ENCODE measurements around the gene AP1B1.

AP1B1 gene

DNA sequence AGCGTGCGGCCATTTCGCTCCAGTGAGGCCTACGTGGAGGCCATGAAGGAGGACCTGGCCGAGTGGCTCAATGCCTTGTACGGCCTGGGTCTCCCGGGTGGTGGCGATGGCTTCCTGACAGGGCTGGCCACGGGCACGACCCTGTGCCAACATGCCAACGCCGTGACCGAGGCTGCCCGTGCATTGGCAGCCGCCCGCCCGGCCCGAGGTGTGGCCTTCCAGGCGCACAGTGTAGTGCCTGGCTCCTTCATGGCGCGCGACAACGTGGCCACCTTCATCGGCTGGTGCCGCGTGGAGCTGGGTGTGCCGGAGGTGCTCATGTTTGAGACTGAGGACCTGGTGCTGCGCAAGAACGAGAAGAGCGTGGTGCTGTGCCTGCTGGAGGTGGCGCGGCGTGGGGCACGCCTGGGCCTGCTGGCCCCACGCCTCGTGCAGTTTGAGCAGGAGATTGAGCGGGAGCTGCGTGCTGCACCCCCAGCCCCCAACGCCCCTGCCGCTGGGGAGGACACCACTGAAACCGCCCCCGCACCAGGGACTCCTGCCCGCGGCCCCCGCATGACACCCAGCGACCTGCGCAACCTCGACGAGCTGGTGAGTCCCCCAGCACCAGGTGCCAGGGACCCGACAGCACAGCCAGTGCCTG lies 80.1 kb downstream of the AP1B1 start:
- Histone ChIP-seq H3K4me3 (peak overlapping the region; percentile 98), H3K27ac (peak overlapping the region; percentile 80 to 95)
- TF ChIP-seq, protein P1, sequence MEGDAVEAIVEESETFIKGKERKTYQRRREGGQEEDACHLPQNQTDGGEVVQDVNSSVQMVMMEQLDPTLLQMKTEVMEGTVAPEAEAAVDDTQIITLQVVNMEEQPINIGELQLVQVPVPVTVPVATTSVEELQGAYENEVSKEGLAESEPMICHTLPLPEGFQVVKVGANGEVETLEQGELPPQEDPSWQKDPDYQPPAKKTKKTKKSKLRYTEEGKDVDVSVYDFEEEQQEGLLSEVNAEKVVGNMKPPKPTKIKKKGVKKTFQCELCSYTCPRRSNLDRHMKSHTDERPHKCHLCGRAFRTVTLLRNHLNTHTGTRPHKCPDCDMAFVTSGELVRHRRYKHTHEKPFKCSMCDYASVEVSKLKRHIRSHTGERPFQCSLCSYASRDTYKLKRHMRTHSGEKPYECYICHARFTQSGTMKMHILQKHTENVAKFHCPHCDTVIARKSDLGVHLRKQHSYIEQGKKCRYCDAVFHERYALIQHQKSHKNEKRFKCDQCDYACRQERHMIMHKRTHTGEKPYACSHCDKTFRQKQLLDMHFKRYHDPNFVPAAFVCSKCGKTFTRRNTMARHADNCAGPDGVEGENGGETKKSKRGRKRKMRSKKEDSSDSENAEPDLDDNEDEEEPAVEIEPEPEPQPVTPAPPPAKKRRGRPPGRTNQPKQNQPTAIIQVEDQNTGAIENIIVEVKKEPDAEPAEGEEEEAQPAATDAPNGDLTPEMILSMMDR (IDR thresholded peaks at IDR 0.05) = no peak
- DNase-seq (ENCODE audit: low spot score) = peak; percentile 78

DNA sequence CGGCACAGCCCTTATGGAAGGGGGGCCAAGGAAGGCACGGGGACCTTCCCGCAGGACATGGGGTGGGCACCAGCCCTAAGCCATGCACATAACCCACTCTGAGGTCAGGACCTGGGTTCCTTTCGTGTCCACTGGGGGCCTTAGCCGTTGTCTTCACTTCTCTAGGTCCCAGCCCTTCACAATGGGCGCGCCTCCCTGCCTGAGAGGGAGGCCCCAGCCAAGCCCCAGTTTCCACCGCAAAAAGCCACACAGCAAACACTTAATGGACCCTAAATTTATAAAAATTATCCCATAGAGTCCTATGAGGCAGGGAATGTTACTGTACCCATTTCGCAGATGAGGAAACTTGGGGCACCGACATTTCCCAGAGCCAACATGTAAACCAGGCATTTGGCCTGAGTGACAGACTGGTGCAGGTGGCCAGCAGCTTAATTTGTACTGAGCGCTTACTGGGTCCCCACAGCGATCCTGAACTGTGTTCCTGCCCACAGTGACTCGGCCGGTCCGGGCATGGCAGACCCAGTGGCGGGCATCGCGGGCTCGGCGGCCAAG lies 80.7 kb downstream of the AP1B1 start:
- DNase-seq (ENCODE audit: low spot score) = no peak
- Histone ChIP-seq H3K4me3 (peak overlapping the region; percentile 98), H3K27ac (peak overlapping the region; percentile 80 to 95)
- TF ChIP-seq, protein P1 (IDR thresholded peaks at IDR 0.05) = no peak

DNA sequence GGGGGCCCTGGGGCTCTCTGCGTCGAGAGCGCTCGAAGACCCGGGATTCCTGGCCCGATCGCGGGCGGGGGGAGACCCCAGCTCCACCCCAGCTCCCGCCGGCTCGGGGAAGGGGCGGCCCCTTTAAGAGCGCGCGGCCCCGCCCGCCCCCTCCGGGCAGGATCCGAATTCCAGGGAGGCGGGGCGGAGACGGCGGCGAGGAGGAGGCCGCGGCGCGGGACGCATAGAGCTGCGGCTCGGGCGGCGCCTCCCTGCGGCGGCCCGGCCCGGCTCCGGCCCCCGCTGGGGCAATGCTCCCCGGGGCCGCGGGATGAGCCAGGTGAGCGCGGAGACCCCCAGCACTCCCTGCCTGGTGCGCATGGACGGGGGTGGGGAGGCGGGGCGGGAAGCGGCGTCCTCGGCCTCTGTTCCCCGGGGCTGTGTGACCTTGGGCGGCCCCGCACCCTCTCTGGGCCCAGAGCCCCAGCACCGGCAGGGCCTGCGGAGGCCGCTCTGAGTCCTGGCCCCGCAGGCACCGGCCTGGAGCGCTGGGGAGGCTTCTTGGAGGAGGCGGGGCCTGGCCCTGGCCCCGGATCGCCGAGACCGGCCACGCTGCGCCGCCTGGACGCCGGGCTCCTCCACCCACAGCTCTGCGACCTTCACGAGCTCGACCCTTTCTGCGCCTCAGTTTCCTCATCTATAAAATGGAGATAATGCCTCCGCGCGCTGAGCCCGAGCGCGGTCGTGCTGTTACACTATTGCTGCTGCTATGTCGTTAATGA lies 81.4 kb downstream of the AP1B1 start:
- H3K4me3 ChIP-seq = peak overlapping the region; percentile 98
- peak; percentile 73 for DNase-seq (ENCODE audit: low spot score)
- H3K27ac ChIP-seq = peak overlapping the region; percentile 80 to 95
- TF ChIP-seq, protein P1 (IDR thresholded peaks at IDR 0.05) = no peak

DNA sequence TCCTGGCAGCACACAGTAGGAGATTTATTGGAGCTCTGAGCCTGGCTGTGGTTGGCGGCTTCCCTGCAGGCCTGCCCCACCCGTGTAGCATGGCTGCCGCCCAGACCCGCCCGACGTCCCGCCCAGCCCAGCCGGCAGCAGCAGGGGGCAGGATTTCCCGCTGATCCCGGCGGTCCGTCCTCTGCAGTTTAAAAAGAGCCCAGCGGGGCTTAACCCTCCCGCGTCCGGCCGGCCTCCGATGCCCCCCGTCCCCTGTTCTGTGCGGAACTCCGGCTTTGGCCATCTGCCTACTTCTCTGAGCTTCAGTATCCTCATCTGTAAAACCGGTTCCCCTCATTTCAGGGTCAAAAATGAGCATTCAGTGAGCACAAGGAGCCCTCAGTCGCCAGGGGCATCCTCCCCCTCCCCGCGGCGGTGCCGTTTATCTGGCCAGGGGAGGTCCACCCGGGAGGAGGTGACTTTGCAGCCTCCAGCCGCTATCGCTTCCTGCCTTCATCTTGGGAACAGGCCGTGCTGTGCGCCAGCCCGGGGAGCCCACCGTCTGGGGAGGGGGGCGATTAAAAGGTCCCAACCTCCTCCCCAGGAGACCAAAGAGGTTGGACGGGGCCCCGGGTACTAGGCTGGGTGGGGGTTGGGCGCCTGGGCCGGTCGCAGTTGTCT lies 82.1 kb downstream of the AP1B1 start, which contains the start of gene GAS2L1:
GAS2L1 (plus strand) TSS at position 476 of the 660 bp plus-strand sequence. CDS start 1,456 bp downstream, outside the sequence.
- DNase-seq (ENCODE audit: low spot score) = peak; percentile 91
- Histone ChIP-seq H3K4me3 (peak within 1 kb of the TSS; percentile 98), H3K27ac (peak within 1 kb of the TSS; percentile 80 to 95)

DNA sequence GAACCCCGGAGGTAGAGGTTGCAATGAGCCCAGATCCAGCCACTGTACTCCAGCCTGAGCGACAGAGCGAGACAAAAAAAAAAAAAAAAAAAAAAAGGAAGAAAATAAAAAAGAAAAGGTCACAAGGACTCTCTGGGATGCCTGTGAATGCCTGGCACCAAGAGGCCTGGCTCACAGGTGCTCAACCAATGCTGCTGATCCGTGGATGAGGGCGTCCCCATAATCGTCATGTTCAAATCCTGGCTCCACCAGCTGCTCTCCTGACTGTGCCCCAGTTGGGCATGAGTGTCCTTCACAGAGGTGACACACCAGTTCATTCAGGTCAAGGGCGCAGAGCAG lies 82.6 kb downstream of the AP1B1 start:
- DNase-seq (ENCODE audit: low spot score) = no peak
- H3K4me3 ChIP-seq = peak overlapping the region; percentile 98
- TF ChIP-seq, protein P1 (IDR thresholded peaks at IDR 0.05) = no peak
- peak overlapping the region in 1 of 2 donors; percentile 95 for H3K27ac ChIP-seq

More for the DNA sequence above, 82.1 kb downstream of the AP1B1 start, which contains the start of gene GAS2L1:
- TF ChIP-seq, protein P1 (IDR thresholded peaks at IDR 0.05) = peak; percentile 57

DNA sequence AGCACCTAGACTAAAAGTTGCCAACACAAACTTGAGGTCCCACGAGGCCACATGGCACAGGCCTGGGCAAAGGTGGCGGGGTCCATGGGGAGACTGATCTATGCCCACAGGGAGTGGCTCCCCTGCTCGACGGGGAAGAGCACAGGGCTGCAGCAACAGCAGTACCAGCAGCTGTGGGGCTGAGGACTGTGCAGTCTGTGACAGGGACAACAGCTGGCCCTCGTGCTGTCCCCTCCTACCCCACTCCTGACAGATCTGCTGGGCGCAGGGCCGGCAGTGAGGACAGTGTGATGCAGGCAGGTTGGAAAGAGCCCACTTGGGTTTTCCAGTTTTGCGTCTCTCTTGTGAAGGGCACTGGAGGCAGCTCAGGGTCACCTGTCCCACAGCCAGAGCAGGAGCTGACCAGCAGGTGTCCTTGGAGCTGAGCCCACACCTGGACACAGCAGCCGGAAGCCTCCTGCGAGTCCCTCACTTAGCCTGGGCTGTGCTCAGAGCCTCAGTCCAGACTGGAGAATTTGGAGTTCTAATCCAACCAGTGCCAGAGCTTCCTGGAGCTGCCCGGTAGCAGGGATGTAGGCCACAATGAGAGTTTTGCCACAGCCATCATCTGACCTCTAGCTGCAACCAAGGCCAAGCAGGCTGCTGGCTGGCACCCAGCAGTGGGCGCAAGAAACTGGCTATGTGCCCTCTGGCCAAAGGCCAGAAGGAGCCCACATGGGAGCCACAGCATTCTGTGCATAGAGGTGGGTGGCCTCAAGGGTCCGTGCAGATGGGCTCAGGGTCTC lies 85.5 kb downstream of the AP1B1 start:
- Histone ChIP-seq H3K4me3 (no peak overlapping the region), H3K27ac (peak overlapping the region in 1 of 2 donors; percentile 32)
- DNase-seq (ENCODE audit: low spot score) = no peak
- TF ChIP-seq, protein P1 (IDR thresholded peaks at IDR 0.05) = no peak

Measured in coronary artery (tissue), 2 donors.